Stimulated activated naive CD8-positive, alpha-beta T cell treated with anti-CD3 and anti-CD28 coated beads, Interleukin-15, Interleukin-2, amounts not matched to agents 100 U/mL and 50 U/mL, for 24 hours (primary cell): Measurements from ENCODE around the gene FIBP.

Source experiments
- ATAC-seq: fragments of 150-1000 bp; cut with Tn5 transposase; one replicate; pipeline ENCODE4 v1.10.0; 2021
- DNase-seq: peaks from one replicate; pipeline ENCODE4 v3.0.0; 2021

FIBP gene

GRCh38 chr11:65870706-65871681 lies 17.3 kb downstream of the FIBP start:
- ATAC-seq (no peak), DNase-seq (no peak)

DNA sequence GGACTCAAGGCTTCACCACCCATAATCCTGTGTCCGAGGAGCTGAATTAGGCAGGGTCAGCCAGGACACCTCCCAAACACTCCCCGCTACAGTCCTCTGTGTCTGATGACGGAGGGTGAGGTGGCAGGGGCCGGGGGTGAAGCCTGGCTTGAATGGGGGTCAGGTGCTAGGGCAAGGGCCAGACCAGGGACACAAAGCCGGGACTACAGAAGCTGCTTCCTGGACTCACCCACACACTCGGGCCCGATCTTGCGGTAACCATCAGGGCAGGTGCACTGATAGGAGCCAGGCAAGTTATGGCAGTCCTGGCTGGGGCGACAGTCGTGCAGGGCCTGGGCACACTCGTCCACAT lies 18.0 kb downstream of the FIBP start:
- DNase-seq = no peak
- no peak for ATAC-seq

DNA sequence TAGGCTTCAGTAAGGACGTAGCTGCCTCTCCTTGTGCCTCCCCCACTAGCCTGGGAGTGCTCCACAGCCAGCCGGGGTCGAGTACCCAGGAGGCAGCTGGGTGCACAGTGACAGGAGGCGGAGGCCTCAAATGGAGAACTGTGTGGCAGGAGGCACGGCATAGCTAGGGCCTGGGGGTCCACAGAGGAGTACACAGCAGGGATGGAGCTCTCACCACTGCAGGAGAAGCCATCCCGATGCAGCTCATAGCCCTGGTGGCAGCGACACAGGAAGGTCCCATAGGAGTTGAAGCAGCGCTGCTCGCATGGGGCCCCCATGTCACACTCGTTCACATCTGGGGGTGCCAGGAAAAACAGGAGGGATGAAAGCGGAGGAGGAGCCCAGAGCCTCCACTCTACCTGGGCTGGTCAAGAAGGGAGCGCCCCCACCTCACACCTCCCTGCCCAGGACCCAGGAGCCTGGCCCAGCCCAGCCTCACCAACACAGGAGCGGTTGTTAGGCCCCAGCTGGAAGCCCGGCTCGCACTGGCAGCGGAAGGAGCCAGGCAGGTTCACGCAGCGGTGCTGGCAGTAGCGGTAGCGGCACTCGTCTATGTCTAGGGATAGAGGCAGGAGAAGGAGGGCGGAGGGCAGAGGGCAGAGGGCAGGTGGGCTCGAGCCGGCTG lies 18.5 kb downstream of the FIBP start:
- DNase-seq (no peak), ATAC-seq (no peak)

DNA sequence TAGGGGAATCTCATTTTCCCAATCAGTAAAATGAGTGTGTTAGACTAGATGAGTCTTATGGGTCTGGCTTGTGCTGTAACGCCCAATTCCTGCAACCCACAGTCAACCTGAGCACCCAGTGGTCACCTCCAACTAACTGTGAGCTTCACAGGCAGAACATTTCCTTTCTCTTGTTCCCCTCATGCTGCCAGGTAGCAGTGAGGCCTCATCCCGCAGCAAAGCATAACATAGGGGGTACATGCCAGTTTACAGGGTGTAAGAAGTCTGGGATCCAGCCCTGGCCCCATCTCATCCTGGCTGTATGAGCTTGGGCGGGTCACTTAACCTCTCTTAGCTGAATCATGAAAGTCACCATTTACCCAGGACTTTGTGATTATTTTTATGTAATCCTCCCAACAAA lies 19.4 kb downstream of the FIBP start:
- ATAC-seq (no peak), DNase-seq (no peak)

DNA sequence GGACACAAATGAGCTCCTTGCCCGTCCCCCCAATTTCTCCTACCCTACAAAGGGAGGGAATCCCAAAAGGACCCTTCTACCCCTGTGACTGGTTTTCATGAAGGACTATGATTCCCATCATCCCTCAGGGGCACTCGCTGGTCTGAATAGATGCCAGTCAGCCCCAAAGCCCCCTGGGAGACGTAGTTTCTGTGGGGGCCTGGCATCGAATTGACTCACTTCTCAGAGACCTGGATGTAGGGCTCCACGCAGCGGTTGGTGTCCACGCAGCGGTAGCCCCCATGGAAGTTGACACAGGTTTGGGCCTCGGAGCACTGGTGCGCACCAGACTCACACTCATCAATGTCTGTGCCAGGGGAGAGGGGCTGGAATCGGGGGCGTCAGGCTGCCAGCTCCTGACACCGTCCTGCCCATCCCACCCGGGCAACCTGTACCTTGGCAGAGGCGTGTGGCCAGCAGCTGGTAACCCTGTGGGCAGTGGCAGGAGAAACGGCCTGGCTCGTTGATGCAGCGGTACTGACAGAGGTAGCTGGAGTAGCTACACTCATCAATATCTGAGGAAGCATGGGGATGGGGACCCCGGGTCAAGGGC lies 20.1 kb downstream of the FIBP start:
- ATAC-seq = no peak
- no peak for DNase-seq

DNA sequence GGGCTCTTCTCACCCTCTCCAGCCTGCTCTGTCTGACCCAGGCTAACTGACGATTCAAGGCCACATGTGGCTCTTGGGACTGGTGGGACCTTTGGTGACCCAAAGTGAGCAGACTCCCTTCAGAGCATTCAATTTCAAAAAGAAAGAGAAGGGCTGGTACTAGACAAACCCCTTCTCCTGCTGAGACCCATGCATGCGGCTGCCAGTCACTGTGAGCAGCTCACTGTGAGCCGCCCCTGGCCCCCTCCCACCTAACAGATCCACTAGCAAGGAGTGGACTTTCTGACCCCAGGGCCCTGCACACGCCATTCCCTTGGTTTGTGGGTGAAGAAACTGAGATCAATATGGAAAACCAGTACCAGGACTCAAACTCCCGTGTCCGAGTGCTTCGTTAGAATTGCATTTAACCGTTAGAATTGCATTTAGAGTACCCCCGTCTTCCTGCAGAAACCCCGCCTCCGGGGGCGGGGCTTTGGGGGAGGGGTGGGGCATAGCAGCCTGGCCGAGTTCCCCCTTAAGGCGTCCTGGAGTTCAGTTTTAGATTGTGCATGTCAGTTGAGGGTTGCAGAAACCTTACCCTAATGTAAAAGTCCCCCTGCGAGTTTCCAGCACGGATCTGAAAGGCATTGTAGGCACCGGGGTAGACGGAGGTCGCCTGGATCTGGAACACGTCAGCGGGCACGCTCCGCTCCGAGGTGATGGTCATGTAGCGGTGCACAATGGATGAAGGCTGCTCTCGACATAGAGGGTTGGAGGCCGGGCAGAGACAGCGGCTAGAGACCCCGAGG lies 20.8 kb downstream of the FIBP start:
- peak; percentile 63 for DNase-seq

DNA sequence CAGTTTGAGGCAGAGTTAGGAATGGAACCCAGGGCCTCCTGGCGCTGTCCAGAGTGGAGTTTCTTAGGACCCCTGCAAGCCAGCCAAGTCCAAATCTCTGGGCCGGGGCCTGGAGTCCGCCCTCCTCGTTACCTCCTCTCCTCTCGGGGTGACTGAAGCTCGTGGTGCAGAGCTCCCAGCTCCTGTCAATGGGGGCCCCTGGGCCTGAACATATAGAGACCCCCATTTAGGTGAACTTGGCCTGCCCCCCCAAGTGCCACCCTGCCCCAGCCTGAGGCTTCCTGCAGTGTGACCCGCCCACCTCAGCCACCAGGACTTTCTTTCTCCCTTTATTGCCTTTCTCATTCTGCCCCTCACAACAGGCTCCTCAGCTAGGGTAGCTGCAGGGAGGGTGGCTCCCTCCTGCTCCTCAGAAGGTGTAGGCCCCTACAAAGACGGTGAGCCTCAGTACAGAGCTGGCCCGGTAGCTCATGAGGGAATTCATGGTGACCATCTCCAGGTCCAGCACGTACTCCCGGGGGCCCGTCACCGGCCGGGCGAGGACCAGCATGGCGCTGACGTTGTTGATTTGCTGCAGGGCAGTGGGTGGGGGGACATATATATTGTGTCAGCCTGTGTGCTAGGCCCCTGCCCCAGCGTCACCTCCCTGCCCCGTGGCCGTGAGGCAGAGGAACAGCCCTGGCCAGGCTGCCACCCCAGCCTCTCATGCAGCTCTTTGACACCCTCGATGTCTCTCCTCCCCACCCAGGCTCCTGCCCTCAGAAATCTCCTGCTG lies 21.6 kb downstream of the FIBP start:
- no peak for ATAC-seq

More for the DNA sequence above, 20.8 kb downstream of the FIBP start:
- ATAC-seq = no peak

DNA sequence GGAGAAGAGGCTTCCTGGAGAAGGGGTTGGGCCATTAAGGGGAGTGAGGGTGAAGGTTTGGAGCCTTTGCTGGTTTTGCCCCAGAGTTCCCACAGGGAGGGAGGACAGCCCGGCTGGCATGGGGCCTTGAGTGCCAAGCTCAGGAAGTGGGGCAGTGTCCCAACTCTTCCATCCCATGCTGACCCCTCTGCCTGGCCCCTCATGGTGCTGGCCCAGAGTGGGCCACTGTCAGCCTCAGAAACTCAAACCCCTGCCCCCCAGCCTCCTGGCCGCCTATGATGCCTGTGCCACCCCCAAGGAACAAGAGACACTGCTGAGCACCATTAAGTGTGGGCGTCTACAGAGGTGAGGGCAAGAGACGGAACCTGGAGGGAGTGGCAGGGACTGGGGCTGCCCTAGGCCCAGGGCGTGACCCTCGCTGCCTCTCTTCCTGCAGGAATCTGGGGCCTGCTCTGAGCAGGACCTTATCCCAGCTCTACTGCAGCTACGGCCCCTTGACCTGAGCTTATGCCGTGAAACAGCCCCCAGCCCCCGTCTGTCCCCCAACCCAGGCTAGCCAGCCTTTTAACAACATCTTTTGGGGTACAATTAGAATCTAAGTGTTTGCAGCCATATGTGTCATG lies 22.6 kb downstream of the FIBP start:
- DNase-seq (no peak), ATAC-seq (no peak)

More for the DNA sequence above, 21.6 kb downstream of the FIBP start:
- no peak for DNase-seq

GRCh38 chr11:65864706-65865471 lies 23.4 kb downstream of the FIBP start:
- ATAC-seq (no peak), DNase-seq (no peak)

- DNase-seq (no peak), ATAC-seq (no peak)
Observed at GRCh38 chr11:65863889-65864705, 24.2 kb downstream of the FIBP start.

- DNase-seq = no peak
- no peak for ATAC-seq
Observed at GRCh38 chr11:65862941-65863888, 25.1 kb downstream of the FIBP start.

DNA sequence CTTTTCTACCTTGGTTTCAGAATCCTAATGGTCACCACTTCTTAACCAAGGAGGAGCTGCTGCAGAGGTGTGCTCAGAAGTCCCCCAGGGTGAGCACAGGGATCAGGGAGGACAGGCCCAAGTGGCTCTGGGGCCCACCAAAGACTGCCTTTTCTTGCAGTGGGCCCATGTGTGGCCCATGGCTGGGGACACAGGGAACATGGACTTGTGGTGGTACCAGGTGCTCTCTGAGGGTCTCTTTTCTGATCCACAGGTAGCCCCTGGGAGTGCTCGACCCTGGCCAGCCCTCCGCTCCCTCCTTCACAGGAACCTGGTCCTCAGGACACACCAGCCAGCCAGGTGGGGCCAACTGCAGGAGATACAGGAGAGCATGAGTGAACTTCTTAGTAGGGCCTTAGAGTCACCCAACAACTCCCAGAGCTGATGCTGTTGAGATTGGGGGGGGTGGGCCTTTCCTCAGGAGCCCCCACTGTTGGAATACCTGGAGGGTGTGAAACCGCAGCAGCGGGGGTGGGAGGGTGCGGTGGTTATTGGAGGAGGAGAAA lies 26.0 kb downstream of the FIBP start:
- DNase-seq (no peak), ATAC-seq (no peak)

GRCh38 chr11:65861533-65862183 lies 26.6 kb downstream of the FIBP start:
- ATAC-seq (no peak), DNase-seq (no peak)

GRCh38 chr11:65861165-65861505 lies 27.1 kb downstream of the FIBP start:
- no peak for ATAC-seq
- DNase-seq = no peak

DNA sequence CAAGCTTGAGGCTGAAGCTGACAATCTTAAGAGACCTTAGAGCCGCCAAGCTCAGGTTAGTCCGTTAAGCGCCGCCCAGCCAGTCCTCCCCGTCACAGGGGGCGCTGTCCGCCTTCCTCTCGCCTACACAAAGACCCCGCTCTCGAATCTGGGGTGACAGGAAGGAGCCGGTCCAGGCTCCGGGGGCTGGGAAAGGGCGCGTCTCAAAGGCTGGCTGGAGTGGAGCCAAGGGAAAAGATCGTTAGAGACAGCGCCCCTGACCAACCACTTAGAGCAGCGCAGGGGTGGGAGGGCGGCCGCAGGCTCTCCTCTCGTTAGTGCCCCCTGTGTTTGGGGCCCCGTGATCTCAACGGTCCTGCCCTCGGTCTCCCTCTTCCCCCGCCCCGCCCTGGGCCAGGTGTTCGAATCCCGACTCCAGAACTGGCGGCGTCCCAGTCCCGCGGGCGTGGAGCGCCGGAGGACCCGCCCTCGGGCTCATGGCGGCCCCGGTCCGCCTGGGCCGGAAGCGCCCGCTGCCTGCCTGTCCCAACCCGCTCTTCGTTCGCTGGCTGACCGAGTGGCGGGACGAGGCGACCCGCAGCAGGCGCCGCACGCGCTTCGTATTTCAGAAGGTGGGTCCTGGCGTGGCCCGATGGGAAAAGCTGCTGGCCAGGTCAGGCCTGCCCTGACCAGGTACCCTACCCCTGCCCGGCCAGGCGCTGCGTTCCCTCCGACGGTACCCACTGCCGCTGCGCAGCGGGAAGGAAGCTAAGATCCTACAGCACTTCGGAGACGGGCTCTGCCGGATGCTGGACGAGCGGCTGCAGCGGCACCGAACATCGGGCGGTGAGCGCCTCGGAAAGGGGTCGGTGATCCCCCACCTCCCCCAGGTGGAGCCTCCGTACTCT lies 27.8 kb downstream of the FIBP start, which contains the start of gene MUS81:
Gene MUS81, plus strand, starts transcription at position 156 of the 887 bp plus-strand sequence. Its CDS starts 321 bp downstream, at position 477.
- DNase-seq = peak; percentile 97
- ATAC-seq = peak; percentile 39

DNA sequence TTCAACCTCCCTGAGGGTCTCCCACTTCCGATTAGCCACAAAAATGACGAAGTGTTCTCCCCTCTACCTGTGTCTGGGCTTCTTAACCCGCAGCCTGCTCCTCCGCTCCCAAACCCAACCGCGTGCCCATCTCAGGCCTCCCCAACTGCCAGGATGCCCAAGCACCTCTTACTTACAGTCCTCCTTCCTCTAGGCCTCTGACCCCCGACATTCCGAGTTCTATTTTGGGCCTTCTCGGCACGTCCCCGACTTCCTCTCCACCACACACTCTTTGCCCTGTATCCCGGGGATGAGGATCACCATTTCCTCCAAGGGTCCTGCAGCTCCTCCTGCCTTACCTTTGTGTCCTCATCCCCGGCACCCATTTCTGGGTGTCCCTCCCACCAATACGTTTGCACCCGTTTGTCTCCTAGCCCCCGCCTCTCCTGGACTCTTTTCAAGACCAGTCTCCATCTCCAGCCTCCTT lies 28.4 kb downstream of the FIBP start:
- ATAC-seq = peak; percentile 0
- peak; percentile 62 for DNase-seq
